Activated CD8-positive, alpha-beta memory T cell treated with anti-CD3 and anti-CD28 coated beads, Interleukin-2, amount 50 U/mL, for 24 hours (primary cell): ENCODE results near the gene NOL4L.
"Not testable (repeated sequence)": the region's sequence is repeated elsewhere in the genome, so short reads cannot be mapped to it uniquely, and the experiment has no call there.

Source experiments
- DNase-seq: peaks from one replicate; pipeline ENCODE4 v3.0.0-alpha.2; 2020; ENCODE audit errors: extremely low read depth

NOL4L gene

GRCh38 chr20:32596681-32597252 lies 11.6 kb upstream of the NOL4L start:
- DNase-seq: no peak

DNA sequence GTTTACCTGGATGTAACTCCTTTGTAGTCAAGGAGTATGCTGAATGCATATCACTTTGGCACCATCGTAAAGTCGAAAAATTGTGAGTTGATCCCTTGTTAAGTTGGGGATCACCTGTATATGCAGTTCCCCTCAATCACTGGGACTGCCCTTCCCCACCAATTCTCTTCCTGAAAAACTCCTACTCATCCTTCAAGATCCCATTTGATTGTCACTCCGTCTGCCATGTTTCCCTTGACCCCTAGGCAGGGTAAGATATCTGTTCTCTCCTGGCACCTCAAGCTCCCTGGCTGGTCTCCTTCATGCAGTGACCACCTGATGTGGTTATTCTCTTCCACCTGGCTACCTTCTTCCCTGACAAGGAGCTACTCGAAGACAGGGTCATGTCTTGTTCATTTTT lies 10.0 kb upstream of the NOL4L start:
- no peak for DNase-seq

- DNase-seq: not testable (repeated sequence)
These were observed 9.5 kb upstream of the NOL4L start for GRCh38 chr20:32594669-32595068.

DNA sequence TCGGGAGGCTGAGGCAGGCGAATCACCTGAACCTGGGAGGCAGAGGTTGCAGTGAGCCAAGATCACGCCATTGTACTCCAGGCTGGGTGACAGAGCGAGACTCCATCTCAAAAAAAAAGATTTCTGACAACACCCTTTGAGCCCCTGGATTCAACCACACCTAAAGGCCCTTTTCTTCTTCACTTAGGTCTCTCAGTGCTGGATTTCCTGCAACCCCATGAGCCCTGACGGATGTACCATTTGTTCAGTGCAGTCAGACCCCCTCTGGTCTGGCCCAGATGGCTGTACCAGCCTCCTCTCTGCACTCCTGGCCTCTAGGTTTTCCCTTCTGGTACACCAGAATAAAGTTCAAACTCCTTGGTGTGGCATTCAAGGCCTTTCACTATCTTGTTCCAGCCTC lies 9.1 kb upstream of the NOL4L start:
- DNase-seq: no peak

DNA sequence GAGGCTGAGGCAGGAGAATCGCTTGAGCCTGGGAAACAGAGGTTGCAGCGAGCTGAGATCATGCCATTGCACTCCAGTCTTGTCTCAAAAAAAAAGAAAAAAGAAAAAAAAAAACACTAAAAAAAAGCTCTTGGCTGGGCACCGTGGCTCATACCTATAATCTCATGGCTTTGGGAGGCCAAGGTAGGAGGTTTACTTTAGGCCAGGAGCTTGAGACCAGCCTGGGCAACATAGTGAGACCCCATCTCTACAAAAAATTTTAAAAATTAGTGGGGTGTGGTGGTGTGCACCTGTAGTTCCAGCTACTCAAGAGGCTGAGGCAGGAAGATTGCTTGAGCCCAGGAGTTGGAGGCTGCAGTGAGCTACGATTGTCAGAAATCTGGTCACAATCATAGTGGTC lies 7.5 kb upstream of the NOL4L start:
- DNase-seq: not testable (repeated sequence)

DNA sequence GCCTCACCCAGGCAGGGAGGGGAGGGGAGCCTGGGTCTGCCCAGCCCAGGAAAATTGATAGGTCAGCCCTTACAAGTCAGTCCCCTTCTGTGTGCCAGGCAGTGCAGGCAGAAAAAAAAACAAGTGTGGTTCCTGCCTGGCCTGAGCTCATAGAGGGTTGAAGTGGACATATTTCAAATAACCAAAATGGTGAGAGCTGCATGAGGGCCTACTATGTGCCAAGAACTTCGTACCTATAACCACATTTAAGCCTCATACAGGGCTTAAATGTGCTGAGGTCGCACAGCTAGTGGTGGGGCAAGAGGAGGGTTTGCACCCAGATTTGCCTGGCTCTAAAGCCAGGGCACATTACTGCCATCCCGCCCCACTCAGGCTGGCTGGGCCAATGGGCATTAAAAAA lies 6.9 kb upstream of the NOL4L start:
- no peak for DNase-seq

GRCh38 chr20:32589769-32590168 lies 4.6 kb upstream of the NOL4L start:
- no peak for DNase-seq

DNA sequence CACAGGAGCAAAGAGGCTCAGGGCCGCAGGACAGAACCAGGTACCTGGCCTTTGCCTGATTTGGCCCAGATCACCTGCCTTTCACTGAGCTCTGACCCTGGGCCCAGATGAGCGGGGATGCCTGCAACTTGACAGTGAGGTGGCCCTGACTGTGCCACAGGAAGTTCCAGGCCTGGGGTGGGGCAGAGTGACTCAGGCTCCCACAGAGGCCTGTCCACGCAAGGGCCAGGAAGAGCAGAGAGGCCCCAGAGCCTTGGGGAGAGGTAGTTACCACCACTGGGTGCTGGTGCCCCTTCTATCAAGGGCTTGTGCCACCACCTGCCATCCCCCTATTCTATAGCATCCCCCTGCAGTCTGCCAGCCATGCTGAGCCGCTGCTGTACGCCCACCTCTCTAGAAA lies 4.1 kb upstream of the NOL4L start:
- no peak for DNase-seq

DNA sequence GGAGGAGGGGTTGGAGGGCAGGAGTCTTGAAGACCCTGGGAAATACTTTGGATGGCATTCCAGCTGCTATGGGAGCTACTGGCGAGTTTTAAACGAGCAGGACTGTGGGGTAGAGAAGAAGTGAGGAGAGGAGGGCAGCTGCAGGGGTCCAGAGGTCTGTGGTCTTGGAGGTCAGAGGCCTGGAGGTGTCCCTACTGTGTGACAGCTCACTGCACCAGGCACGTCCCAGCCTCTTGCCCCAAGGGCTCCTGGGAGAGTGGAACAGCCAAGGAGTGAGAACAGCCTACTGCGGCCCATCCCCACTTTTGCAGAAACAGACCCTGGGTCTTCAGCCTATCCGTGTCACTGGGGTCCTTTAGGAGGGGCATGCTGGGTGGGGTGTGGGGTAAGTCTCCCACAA lies 2.9 kb upstream of the NOL4L start:
- DNase-seq: no peak

DNA sequence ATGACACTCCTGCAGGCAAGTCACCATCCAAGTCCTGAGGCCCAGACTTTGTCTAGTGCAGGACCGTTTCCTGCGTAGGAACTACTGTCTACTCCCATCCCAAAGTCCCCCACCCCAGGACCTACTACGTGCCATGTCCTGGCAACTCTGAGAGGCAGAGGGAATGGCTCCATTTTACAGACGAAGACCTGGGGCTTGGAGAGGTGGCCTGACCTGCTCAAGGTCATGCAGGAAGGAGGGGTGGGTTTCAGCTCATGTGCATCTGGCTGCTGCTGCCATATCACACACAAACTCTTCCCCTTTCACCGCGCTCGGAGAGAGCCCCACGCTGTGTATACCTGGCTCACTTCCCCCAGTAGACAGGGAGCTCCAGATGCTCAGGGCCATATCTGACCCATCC lies 1.2 kb upstream of the NOL4L start:
- no peak for DNase-seq

GRCh38 chr20:32585586-32586127 lies 524 bp upstream of the NOL4L start:
- DNase-seq: no peak

DNA sequence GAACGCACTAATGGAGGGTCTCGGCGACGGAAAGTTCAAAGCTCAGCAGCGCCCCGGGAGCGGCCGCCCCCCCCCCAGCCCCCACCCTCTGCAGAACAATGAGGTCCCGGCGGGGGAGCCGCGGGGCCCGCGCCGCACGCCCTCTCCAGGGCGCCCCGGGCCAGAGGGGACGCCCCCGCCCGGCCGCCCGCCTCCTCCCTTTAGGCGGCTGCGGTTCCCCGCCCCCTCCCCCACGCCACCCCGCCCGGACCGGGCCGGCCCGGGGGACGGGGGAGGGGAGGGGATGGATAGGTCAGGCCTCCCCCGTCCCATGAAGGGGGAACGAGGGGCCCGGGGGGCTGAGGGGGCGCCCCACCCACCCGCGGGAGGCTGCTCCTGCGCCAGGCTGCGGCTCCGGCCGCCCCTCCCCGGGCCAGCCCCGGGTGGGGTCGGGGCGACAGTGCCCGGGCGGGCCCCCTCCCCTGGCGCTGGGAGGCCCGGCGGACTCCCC lies 1.5 kb downstream of the NOL4L start:
- no peak for DNase-seq

DNA sequence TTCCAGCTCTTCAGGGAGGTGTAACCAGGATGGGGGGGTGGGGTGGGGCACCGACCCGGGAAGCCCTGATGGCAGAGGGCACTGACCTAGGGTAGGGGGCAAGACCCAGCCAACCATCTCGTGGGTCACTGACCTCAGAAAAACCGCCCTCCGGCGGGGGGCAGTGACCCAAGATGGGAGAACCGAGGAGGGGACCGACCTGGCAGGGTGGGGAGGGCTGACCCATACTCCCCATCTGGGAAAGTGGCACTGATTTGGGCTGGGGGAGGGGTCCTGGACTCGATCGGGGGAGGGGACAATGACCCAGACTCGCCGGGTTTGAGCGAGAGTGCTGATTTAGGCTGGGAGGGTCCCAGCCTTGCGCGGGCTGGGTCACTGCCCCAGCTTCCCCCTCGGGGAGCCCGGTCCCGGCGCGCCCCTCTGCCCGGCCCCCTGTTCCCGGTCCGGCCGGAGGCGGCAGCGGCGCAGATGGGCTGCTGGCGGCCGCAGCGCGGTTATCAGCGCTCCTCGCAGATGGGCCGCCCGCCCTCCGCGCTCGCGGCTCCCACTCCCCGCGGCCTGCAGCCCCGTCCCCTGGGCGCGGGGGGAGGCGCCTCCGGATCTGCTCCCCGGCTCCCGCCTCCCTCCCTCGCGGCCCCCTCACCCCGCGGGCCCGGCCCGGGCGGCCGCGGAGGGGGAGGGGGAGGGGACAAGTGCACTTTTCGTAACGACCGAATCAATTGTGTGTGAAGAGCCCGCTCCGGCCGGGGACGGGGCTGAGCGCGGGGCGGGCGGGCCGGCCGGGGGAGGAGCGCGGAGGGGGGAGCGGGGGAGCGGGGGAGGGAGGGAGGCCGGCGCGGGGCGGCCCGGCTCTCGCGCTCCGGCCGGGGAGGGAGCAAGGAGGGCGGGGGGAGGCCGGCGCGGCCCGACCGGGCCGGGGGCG lies 2.2 kb downstream of the NOL4L start:
- DNase-seq: no peak

DNA sequence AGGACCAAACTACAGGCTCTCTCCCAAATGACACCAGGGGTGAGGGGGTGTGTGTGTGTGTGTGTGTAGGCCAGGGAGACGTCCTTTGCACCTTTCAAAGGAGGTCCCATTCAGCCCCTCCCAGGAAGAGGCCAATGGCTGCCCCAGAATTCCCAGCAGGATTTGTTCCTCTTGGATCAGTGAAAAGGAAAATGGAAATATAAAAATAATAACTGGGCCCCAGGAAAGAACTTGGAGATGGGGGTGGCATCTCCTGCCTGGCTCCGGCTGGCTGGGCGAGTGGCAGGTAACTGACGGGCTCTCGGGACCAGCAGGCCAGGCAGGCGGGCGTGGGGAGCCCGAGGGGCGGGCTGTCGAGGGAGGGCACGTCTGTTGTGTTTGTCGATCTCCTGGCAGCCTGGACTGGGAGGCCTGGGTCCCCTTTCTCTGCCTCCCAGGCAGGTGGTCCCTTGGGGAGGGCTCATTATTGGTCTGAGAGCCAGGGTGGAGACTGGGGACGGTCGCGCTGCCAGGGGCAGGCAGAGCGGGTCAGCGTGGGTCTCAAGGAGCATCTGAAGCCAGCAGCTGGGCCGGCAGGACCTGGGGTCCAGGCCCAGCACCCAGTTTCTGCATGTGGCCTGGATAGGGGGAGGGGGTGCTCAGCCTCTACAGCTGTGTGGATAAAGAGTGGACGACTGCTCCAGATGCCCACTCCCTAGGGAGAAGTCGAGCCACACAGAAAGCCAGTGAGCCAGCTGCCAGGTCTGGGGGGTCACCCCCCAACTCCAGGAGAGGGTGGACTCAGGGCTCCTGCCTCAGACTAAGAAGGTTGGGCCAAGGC lies 3.1 kb downstream of the NOL4L start:
- no peak for DNase-seq

GRCh38 chr20:32580970-32581838 lies 3.9 kb downstream of the NOL4L start:
- DNase-seq: no peak

GRCh38 chr20:32580219-32580969 lies 4.7 kb downstream of the NOL4L start:
- no peak for DNase-seq

DNA sequence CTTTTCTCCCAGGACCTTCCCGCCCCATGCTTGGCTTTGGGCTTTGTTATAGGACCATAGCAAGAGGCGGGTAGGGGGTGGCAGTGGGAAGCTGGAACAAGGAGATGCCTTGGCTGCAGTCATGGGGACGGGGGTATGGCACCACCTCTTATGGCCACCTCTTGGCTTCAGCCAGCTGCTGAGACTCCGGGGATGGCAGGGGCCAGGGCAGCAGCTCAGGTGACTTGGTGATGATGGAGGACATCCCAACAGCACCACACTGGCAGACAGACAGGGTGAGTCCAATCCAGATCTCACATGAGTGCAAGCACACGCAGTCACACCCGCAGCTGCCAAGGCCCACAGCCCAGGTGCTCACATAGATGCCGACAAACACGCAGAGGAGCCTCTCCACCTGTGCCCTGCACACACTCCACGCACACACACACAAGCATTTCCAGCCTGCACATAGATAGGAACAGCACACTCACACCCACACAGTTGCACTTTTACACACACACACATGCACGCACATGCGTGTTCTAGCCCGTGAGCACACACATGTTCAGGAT lies 6.2 kb downstream of the NOL4L start:
- no peak for DNase-seq

GRCh38 chr20:32578062-32578461 lies 7.1 kb downstream of the NOL4L start:
- not testable (repeated sequence) for DNase-seq

GRCh38 chr20:32577657-32578056 lies 7.5 kb downstream of the NOL4L start:
- DNase-seq: no peak

- DNase-seq: no peak
These were observed 8.1 kb downstream of the NOL4L start for GRCh38 chr20:32577023-32577422.
